ENCODE data around the gene ARSG.

- TF ChIP-seq CTCF (conservative IDR thresholded peaks at IDR 0.05) (no peak), ZFX (IDR thresholded peaks at IDR 0.05) (no peak)
Observed at GRCh38 chr17:68346448-68346847, 55.2 kb downstream of the ARSG start.

Measured in C4-2B (cell line).